ENCODE results near the gene ADO.

GRCh38 chr10:62788861-62789467 lies 15.6 kb upstream of the ADO start:
- TF ChIP-seq POLR2A (IDR thresholded peaks at IDR 0.05), result no peak
- TF ChIP-seq, protein P1, sequence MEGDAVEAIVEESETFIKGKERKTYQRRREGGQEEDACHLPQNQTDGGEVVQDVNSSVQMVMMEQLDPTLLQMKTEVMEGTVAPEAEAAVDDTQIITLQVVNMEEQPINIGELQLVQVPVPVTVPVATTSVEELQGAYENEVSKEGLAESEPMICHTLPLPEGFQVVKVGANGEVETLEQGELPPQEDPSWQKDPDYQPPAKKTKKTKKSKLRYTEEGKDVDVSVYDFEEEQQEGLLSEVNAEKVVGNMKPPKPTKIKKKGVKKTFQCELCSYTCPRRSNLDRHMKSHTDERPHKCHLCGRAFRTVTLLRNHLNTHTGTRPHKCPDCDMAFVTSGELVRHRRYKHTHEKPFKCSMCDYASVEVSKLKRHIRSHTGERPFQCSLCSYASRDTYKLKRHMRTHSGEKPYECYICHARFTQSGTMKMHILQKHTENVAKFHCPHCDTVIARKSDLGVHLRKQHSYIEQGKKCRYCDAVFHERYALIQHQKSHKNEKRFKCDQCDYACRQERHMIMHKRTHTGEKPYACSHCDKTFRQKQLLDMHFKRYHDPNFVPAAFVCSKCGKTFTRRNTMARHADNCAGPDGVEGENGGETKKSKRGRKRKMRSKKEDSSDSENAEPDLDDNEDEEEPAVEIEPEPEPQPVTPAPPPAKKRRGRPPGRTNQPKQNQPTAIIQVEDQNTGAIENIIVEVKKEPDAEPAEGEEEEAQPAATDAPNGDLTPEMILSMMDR (IDR thresholded peaks at IDR 0.05), result no peak
- no peak for TF ChIP-seq POLR2AphosphoS5 (IDR thresholded peaks at IDR 0.05)
- no peak for TF ChIP-seq EP300 (IDR thresholded peaks at IDR 0.05)

Measured in stomach (tissue), 4 donors.